T-helper 2 cell (primary cell): ENCODE results near the gene DCUN1D1.

ENCODE experiments used
- DNase-seq, 5 experiments: peaks; one replicate each; pipeline versions ENCODE4 v3.0.0 to v3.0.0-alpha.2; 2012 to 2022

DCUN1D1 gene

DNA sequence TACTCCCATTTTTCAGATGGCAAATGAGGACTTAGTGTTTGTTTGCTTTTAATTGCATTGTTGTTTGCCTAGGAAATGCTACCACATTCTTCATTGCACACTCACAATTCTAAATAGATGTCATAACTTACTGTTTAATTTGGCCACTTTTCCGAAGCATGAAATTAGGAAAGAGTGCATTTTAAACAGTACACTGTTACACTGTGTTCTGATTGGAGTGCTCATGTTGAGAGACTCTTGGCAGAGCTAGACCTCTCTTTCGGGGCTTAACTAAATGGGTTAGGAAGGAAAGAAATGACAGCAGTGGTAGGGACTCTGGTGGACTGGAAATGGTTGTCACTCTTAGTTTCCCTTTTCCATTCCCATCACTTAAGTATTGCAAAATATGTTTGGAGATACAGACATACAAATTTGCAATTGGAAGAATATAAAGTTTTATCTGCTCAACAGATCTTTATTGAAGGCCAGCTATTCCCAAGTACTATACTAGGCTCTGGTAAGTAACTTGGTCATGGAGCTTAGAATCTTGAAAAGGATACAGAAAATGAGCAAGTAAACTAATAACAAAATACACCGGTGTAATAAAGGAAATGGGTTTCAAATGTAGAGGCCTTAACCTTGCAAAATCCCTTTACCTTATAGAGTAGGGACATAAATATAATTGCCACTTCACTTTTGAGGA, 90.2 kb downstream of the DCUN1D1 start:
- DNase-seq, result no peak
